RPMI7951 (cell line): ENCODE data around the gene TNFRSF18. TPM values are rescaled to one million over a fixed set of nuclear protein-coding genes. Genes with fewer than 3 reads are reported as not detected.

Experiments
- DNase-seq: peaks from one replicate; pipeline ENCODE4 v3.0.0-alpha.2; 2012; ENCODE audit warnings: low read depth
- total RNA-seq: library from RNA; depleted of rRNA; stranded (reverse); fragments of >200 nt; shearing (Covaris generic); gene quantifications from 2 replicates; pipeline ENCODE4 v1.2.3, GENCODE V29; 2014

TNFRSF18 gene
- total RNA-seq, 1 experiment from 2014 or later = not detected

- DNase-seq = no peak
Measured at GRCh38 chr1:1166642-1167397, 39.6 kb downstream of the TNFRSF18 start.

GRCh38 chr1:1165900-1166421 is 40.4 kb downstream of the TNFRSF18 start:
- no peak for DNase-seq

- no peak for DNase-seq
Measured at GRCh38 chr1:1165485-1165884, 40.9 kb downstream of the TNFRSF18 start.

GRCh38 chr1:1164701-1165451 is 41.5 kb downstream of the TNFRSF18 start:
- DNase-seq = no peak

- DNase-seq = no peak
Measured at GRCh38 chr1:1164361-1164700, 42.1 kb downstream of the TNFRSF18 start.

GRCh38 chr1:1163538-1164070 is 42.8 kb downstream of the TNFRSF18 start:
- DNase-seq = no peak

GRCh38 chr1:1162597-1163537 is 43.5 kb downstream of the TNFRSF18 start:
- DNase-seq = no peak

GRCh38 chr1:1161683-1162079 is 44.7 kb downstream of the TNFRSF18 start:
- DNase-seq = no peak

GRCh38 chr1:1161078-1161682 is 45.2 kb downstream of the TNFRSF18 start:
- DNase-seq = no peak

- no peak for DNase-seq
Measured at GRCh38 chr1:1160281-1160930, 46.0 kb downstream of the TNFRSF18 start.

- DNase-seq = peak; percentile 64
Measured at GRCh38 chr1:1157914-1158710, 48.3 kb downstream of the TNFRSF18 start.

- DNase-seq = peak; percentile 92
Measured at GRCh38 chr1:1157426-1157913, 48.9 kb downstream of the TNFRSF18 start.

GRCh38 chr1:1157033-1157365 is 49.4 kb downstream of the TNFRSF18 start:
- DNase-seq = no peak

- no peak for DNase-seq
Measured at GRCh38 chr1:1156140-1157032, 50.0 kb downstream of the TNFRSF18 start.

GRCh38 chr1:1155258-1155657 is 51.1 kb downstream of the TNFRSF18 start:
- DNase-seq = no peak

GRCh38 chr1:1153874-1154273 is 52.5 kb downstream of the TNFRSF18 start:
- no peak for DNase-seq
